Activated T-cell treated with anti-CD3 and anti-CD28 coated beads, Interleukin-2, amount 50 U/mL, for 4 hours (primary cell): ENCODE results near the gene KLK15. TPM values are rescaled to one million over a fixed set of nuclear protein-coding genes. Genes with fewer than 3 reads are reported as not detected.

Source experiments
- total RNA-seq, 3 donors: library from RNA; stranded (reverse); gene quantifications; one replicate each; pipeline ENCODE4 v1.2.1, GENCODE V29; 2021

Gene KLK15
- total RNA-seq, 3 donors from 2014 or later = not detected

Other genes starting within 250 kb of the KLK15 start
- gene SYT3, start 193.7 kb downstream of the KLK15 start, total RNA-seq = 1 to 10 TPM in 1 of 3 donors, under 1 TPM in 2; 0.35 to 1.2 (median 0.66) TPM
- under 1 TPM in 1 of 3 donors, not detected in 2; 0.95 TPM for gene C19orf81, start 184.1 kb downstream of the KLK15 start, total RNA-seq
- gene SHANK1, start 113.8 kb downstream of the KLK15 start, total RNA-seq = under 1 TPM in 1 of 3 donors, not detected in 2; 0.03 TPM
- gene CLEC11A, start 110.2 kb downstream of the KLK15 start, total RNA-seq = 1 to 10 TPM in 2 of 3 donors, under 1 TPM in 1; 0.52 to 1.4 (median 1.4) TPM
- gene GPR32, start 63.1 kb downstream of the KLK15 start, total RNA-seq = not detected
- not detected for gene ACP4, start 43.2 kb downstream of the KLK15 start, total RNA-seq
- 1 to 10 TPM in 1 of 3 donors, under 1 TPM in 2; 0.58 to 1.1 (median 0.71) TPM for gene KLK1, start 9.8 kb downstream of the KLK15 start, total RNA-seq
- not detected for gene KLK3, start 21.3 kb upstream of the KLK15 start, total RNA-seq
- not detected for gene KLK2, start 39.9 kb upstream of the KLK15 start, total RNA-seq
- gene KLK4, start 77.8 kb upstream of the KLK15 start, total RNA-seq = not detected
- not detected for gene KLK5, start 119.5 kb upstream of the KLK15 start, total RNA-seq
- not detected for gene KLK6, start 136.0 kb upstream of the KLK15 start, total RNA-seq
- gene KLK7, start 150.3 kb upstream of the KLK15 start, total RNA-seq = not detected
- not detected for gene KLK8, start 168.0 kb upstream of the KLK15 start, total RNA-seq
- not detected for gene KLK10, start 186.1 kb upstream of the KLK15 start, total RNA-seq
- gene KLK11, start 193.0 kb upstream of the KLK15 start, total RNA-seq = under 1 TPM in 1 of 3 donors, not detected in 2; 0.24 TPM
- gene KLK12, start 201.4 kb upstream of the KLK15 start, total RNA-seq = not detected
- not detected for gene KLK13, start 231.5 kb upstream of the KLK15 start, total RNA-seq
- gene KLK14, start 249.3 kb upstream of the KLK15 start, total RNA-seq = 1 to 10 TPM in 2 of 3 donors, under 1 TPM in 1; 0.79 to 1.4 (median 1.2) TPM